GM19467 (cell line): ENCODE data around the gene FGD6.

Experiments used
- ATAC-seq: cut with Tn5 transposase; IDR thresholded peaks from one replicate; pipeline ENCODE4 v1.9.1; 2021; ENCODE audit warnings: mild to moderate bottlenecking, moderate library complexity; ENCODE audit not compliant: unreplicated experiment

The FGD6 gene

GRCh38 chr12:95034750-95035149, 182.5 kb downstream of the FGD6 start:
- ATAC-seq = no peak
